GDM1 (cell line): ENCODE data around the gene EXOC3.

Experiments used
- DNase-seq: peaks from one replicate; lab custom pipeline; 2025; lab: John Stamatoyannopoulos, UW

EXOC3 gene

GRCh38 chr5:439181-439580 is 3.8 kb upstream of the EXOC3 start:
- no peak for DNase-seq

GRCh38 chr5:439636-440035 is 3.3 kb upstream of the EXOC3 start:
- DNase-seq: no peak

GRCh38 chr5:440401-441201 is 2.4 kb upstream of the EXOC3 start:
- DNase-seq: no peak

GRCh38 chr5:441996-442334 is 1.0 kb upstream of the EXOC3 start:
- no peak for DNase-seq

- no peak for DNase-seq
Measured at GRCh38 chr5:443239-444151, 519 bp downstream of the EXOC3 start.

- DNase-seq: no peak
Measured at GRCh38 chr5:444226-444625, 1.2 kb downstream of the EXOC3 start.

GRCh38 chr5:445591-445990 is 2.6 kb downstream of the EXOC3 start:
- no peak for DNase-seq

GRCh38 chr5:446066-446882 is 3.3 kb downstream of the EXOC3 start:
- DNase-seq: no peak

- DNase-seq: no peak
Measured at GRCh38 chr5:446883-447263, 3.9 kb downstream of the EXOC3 start.

GRCh38 chr5:447501-447900 is 4.5 kb downstream of the EXOC3 start:
- DNase-seq: no peak

- peak; percentile 51 for DNase-seq
Measured at GRCh38 chr5:448061-448765, 5.2 kb downstream of the EXOC3 start.

- no peak for DNase-seq
Measured at GRCh38 chr5:448766-449090, 5.8 kb downstream of the EXOC3 start.

GRCh38 chr5:449151-449550 is 6.2 kb downstream of the EXOC3 start:
- DNase-seq: no peak

- no peak for DNase-seq
Measured at GRCh38 chr5:451587-452458, 8.8 kb downstream of the EXOC3 start.

GRCh38 chr5:452978-453710 is 10.2 kb downstream of the EXOC3 start:
- DNase-seq: no peak

GRCh38 chr5:453725-454481 is 10.9 kb downstream of the EXOC3 start:
- DNase-seq: no peak

GRCh38 chr5:454936-455335 is 12.0 kb downstream of the EXOC3 start:
- DNase-seq: no peak

- DNase-seq: no peak
Measured at GRCh38 chr5:455806-456205, 12.8 kb downstream of the EXOC3 start.

GRCh38 chr5:456351-457194 is 13.6 kb downstream of the EXOC3 start:
- no peak for DNase-seq
